Measurements from ENCODE around the gene PDE3B.
"Not testable (repeated sequence)": the region's sequence is repeated elsewhere in the genome, so short reads cannot be mapped to it uniquely, and the experiment has no call there.

PDE3B gene

DNA sequence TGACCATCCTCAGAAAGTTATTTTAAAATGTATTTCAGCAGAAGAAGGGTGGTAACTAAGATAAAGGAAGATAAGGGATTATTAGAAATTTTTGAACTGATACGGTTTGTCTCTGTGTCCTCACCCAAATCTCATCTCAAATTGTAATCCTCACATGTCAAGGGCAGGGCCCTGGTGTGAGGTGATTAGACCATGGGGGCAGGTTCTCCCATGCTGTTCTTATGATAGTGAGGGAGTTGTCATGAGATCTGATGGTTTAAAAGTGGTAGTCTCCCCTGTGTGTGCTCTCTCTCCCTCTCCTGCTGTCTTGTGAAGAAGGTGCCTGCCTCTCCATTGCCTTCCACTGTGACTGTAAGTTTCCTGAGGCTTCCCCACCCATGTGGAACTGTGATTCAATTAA lies 212.3 kb downstream of the PDE3B start:
- DNase-seq (ENCODE audit: low read depth, low spot score), result no peak
- no peak overlapping the region for H3K4me3 ChIP-seq (ENCODE audit: low read length)

DNA sequence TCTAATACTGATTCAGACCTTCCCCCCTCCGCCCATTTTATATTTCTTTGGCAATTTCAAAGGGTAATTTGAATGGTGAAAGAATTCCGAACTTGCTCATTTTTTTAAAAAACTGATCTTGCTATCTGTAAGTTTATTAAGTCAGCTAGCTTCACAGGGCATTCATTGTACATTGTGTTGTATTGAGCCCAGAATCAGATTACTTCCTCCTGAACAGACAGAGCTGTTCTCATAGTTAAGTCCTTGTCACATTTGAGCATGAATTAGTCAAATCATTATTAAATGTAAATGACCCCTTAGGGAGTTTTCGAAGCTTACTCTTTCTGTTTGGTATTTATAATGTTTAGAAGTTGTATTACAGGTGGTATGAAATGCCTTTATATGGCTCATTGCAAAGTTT lies 214.0 kb downstream of the PDE3B start:
- no peak for DNase-seq (ENCODE audit: low read depth, low spot score)
- no peak overlapping the region for H3K4me3 ChIP-seq (ENCODE audit: low read length)

DNA sequence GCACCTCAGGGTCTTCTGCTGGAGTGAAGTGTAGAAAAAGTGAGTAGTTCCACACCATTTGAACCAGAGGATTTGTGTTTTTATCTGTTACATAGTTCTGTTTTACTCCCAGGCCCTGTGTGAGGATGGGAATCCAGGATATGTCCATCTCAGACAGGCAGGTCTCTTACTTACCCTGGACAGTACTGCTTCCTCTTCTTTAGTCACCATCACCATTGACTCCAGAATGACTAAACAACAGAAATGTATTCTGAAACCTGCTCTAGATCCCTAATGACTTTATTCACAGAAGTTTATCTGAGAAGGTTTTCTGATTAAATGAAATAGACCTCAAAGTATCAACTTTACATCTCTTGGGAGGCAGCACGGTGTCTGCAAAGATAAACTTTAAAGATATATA lies 214.8 kb downstream of the PDE3B start:
- no peak overlapping the region for H3K4me3 ChIP-seq (ENCODE audit: low read length)
- DNase-seq (ENCODE audit: low read depth, low spot score), result no peak

DNA sequence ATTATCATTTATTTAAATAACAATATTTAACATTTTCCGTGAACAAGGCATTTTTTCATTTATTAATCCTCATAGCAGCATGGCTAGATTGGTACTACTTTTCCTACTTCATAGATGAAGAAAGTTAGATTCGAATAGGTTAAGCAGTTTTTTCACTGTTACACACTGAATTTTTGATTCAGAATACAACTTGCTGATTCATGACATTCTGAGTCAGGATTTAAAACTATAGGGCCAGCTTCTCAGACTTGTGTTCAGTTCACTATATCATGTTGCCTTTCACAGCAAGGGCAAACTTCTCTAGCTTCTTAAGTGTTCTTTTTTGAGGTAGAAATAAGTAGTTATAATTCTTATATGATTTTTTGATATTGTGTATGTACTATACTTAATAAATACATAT lies 216.9 kb downstream of the PDE3B start:
- no peak for DNase-seq (ENCODE audit: low read depth, low spot score)
- no peak overlapping the region for H3K4me3 ChIP-seq (ENCODE audit: low read length)

DNA sequence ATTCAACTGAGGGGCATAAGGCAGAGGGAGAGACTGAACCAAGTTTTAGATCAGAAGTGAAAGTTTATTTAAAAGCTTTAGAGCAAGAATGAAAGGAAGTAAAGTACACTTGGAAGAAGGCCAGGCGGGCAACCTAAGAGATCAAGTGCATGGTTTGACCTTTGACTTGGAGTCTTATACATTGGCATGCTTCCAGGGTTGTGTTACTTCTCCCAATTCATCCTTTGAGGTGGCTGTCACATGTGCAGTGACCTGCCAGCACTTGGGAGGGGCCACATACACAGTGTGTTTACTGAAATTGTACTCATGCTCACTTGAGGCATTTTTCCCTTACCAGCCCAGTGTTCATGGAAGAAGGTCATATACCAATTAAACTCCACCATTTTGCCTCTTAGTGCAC lies 218.1 kb downstream of the PDE3B start:
- peak; percentile 6 for DNase-seq (ENCODE audit: low read depth, low spot score)
- no peak overlapping the region for H3K4me3 ChIP-seq (ENCODE audit: low read length)

DNA sequence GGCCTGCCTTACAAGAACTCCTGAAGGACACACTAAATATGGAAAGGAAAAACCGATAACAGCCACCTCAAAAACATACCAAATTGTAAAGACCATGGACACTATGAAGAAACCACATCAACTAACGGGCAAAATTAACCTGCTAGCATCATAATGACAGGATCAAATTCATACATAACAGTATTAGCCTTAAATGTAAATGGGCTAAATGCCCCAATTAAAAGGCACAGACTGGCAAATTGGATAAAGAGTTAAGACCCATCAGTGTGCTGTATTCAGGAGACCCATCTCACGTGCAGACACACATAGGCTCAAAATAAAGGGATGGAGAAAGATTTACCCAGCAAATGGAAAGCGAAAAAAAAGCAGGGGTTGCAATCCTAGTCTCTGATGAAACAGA lies 220.2 kb downstream of the PDE3B start:
- DNase-seq (ENCODE audit: low read depth, low spot score); H3K4me3 ChIP-seq (ENCODE audit: low read length): not testable (repeated sequence)

DNA sequence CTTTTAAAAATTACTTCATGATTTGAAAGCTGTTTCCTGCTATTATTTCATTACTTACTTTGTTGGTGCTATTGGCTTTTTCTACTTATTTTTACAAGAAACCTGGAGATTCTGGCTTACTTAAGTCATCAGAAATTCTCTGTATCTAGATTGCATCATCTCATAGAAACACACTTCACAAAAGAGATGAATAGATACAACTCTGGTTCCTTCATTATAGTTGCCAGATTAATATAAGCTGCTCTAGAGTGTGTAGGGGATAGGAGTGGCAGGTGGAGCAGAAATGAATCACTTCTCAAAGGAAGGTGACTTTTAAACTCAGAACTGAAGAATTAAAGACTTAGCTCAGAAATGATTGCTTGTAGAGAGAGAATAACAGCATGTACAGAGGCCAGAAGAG lies 228.4 kb downstream of the PDE3B start:
- DNase-seq (ENCODE audit: low read depth, low spot score), result no peak
- no peak overlapping the region for H3K4me3 ChIP-seq (ENCODE audit: low read length)

DNA sequence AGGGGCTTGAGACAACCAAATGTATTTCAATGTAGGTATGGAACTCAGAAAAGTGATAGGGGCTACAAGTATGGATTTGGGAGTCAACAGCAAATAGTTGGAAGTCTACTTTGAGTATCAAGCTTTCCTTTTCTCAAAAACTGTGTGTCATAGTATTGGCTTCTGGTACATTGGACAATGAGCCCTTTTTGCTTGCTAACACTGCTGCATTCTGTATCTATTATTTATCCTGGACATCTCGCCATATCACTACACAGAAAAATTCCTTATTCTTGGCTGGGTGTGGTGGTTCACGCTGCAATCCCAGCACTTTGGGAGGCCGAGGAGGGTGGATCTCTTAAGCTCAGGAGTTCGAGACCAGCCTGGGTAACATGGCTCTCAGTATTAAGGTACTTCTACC lies 230.0 kb downstream of the PDE3B start:
- no peak for DNase-seq (ENCODE audit: low read depth, low spot score)
- H3K4me3 ChIP-seq (ENCODE audit: low read length), result no peak overlapping the region

DNA sequence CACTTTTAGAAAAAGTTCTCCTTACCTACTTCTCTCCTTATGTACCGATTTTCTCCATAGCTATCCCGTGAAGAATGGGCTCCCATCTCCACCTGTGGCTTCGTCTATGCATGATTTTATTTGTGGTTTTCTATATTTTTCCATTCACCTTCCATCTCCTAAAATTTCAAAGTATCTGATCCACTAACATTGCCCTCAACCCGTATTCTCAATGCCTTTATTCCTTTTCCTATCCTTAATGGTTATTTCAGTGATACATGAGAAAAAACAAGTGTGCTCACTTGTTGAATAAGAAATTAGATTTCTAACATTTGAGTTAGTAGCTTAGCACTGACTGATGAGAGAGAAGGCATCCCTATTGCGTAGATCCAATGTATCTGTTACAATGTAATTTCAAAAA lies 231.6 kb downstream of the PDE3B start:
- DNase-seq (ENCODE audit: low read depth, low spot score), result no peak
- no peak overlapping the region for H3K4me3 ChIP-seq (ENCODE audit: low read length)

DNA sequence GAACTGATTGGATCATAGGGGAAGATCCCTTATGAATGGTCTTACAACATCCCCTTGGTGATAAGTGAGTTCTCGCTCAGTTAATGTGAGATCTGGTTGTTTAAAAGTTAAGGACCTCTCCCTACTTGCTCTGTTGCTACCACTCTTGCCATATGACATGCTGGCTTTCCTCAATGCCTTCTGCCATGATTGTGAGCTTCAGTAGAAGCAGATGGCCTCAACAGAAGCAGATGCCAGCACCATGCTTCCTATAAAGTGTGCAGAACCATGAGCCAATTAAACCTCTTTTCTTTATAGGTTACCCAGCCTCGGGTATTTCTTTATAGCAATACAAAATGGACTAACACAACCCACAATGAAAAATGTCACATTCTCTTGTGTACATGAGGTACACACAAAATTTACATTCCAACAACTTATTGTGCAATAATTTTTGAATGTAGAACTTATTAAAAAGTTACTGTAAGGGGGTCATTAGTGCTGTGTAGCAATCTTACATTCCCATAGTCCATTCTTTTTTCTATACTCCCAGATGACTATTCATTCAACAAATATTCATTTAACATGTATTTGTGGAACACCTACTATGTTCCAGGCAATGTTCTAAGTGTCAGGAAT lies 238.1 kb downstream of the PDE3B start:
- no peak for DNase-seq (ENCODE audit: low read depth, low spot score)
- no peak overlapping the region for H3K4me3 ChIP-seq (ENCODE audit: low read length)

DNA sequence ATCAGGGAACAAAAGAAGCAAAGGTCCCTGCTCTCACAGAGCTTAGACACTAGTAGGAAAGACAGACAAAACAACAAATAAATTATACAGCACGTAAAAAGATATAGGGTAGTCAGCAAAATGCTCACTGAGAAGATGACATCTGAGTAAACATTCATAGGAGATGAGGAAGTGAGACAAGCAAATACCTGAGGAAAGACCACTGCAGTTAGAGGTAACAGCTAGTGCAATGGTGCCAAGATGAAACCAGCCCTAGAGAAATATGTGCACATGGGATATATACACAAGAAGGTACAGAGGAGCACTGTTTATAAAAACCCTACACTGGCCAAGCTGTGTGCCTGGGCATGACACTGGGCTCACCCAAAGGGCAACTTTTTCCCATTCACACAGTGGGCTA lies 238.6 kb downstream of the PDE3B start:
- H3K4me3 ChIP-seq (ENCODE audit: low read length), result no peak overlapping the region
- DNase-seq (ENCODE audit: low read depth, low spot score), result no peak

DNA sequence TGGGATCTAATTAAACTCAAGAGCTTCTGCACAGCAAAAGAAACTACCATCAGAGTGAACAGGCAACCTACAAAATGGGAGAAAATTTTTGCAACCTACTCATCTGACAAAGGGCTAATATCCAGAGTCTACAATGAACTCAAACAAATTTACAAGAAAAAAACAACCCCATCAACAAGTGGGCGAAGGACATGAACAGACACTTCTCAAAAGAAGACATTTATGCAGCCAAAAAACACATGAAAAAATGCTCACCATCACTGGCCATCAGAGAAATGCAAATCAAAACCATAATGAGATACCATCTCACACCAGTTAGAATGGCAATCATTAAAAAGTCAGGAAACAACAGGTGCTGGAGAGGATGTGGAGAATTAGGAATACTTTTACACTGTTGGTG lies 240.1 kb downstream of the PDE3B start:
- DNase-seq (ENCODE audit: low read depth, low spot score); H3K4me3 ChIP-seq (ENCODE audit: low read length): not testable (repeated sequence)

DNA sequence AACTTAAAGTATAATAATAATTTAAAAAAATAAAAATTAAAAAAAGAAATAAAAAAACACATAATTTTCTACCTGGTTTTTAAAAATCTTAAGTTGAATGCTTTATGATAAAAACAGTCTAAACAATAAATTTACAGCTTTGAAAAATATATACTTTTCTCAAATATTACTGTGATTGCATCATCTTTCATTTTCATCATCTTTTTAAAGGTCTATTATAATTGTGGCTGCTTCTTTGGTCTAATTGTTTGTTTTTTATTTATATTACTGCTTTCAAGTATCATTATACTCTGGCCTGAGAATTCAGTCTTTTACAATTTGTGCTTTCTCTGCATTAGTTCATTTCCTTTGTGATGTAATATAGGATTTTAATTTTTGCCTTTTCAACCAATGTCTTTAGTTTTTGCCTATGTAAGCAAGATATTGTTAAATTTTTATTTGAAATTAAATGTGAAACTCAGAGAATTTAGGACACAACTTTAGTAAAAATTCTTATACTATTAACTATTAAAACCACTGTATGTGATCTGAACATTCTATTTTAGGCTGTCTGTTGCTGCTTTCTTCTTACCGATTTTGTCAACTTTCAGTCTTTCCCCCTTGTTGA lies 241.2 kb downstream of the PDE3B start:
- DNase-seq (ENCODE audit: low read depth, low spot score), result no peak
- no peak overlapping the region for H3K4me3 ChIP-seq (ENCODE audit: low read length)

DNA sequence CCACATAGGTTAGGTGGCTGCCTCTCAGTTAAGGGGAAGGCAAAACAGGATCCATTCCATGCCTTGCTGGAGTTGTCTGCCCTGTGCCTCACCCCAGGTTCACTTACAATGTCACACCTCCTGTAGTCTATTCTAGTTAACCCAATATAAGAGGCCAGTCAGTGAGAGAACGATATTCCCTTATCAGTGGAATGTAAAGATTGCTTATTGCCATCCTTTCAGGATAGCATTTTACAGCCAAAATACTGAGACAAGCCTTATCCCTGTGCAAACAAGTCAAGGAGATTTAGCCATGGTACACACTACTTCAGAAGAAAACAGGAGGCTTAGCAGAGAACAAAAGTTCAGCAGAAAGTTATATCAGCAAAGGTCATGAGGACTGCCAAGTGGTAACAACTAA lies 242.9 kb downstream of the PDE3B start:
- no peak for DNase-seq (ENCODE audit: low read depth, low spot score)

DNA sequence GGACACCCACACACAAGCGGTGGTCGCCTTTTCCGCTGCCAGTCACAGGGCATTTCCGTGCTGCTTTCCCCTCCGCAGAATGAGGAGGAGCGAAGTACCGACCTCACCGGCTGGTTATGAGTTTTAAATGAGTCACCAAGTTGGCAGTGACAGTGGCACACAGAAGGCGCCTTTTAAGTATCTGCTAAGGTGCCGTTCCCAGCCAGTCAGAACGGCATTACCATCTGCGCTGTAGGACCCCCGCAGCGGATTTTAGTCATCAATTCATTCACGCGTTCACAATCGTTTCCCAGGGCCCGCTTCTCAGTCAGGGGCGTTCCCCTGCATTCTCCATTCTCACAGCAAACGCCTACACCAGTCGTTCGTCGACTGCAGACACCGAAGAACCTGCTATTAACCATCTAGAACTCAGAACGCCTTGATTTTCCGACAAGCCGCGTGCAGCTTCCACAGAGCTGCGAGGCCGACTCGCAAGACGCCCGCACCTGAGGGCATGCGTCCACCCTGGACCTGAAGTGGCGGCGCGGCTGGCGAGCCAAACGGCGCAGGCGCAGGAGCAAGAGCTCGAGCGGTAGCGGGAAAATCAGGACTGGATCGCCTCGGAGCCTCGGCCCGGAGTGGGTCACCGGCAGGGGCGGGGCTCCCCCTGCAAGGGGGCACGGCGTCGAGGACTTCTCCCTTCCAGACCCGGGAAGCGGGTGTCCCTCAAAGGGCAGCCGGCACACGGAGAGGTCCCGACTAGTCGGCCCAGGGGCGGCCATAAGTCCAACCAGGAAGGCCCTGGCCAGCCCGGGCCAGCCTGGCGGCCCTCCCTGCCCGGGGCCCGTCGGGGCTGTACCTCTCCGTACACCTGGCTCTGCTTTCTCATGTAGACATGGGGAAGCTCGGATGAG lies 247.8 kb downstream of the PDE3B start:
- DNase-seq (ENCODE audit: low read depth, low spot score), result peak; percentile 85
- peak overlapping the region; percentile 78 for H3K4me3 ChIP-seq (ENCODE audit: low read length)

More for the DNA sequence above, 242.9 kb downstream of the PDE3B start:
- no peak overlapping the region for H3K4me3 ChIP-seq (ENCODE audit: low read length)

DNA sequence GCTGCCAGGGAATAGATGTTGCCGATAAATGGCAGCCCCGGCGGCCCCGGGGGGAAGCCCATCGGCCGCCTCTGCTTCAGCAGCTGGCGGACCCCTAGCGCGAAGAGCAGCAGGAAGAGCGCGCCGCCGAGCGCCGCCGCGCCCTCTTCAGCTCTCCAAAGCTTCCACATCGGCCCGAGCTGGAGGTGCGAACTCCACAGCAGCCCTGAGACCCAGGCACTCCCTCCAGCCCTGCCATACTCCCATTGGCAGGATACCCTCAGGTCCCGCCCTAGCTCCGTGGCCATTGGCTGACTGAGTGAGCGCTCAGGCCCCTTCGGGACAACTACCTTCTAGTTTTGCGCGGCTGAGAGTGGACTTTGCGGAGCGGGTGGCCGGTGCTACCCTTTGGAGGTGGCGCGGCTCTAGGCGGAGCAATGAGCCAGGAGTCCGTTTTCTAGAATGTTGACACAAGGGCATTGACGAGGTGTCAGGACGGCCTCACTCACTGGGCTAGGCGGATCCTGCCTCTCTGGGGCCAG lies 248.5 kb downstream of the PDE3B start, which contains the start of gene CYP2R1:
TSS of gene CYP2R1 (minus strand) at position 196 of the 521 bp plus-strand sequence. CDS start at position 170, 26 bp downstream.
- DNase-seq (ENCODE audit: low read depth, low spot score), result peak; percentile 96
- peak within 1 kb of the TSS; percentile 78 for H3K4me3 ChIP-seq (ENCODE audit: low read length)

DNA sequence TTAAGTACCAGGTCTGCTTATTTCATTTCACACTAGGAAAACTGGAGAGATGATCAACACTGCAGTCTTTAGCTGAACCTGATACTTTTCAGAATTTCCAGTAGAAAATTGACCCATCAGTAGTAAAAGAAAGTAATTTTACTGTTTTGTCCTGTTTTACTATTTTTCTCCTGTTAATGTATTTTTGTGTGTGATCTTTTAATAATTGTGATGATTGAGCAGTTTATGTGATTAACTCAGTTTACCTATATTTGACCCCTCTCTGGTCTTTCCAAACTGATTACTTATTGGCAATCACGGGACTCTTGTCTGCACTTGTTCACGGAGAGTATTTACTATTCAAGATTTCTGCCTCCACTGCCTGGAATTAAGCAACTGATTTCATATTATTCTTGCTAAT lies 249.0 kb downstream of the PDE3B start:
- H3K4me3 ChIP-seq (ENCODE audit: low read length), result peak overlapping the region; percentile 78
- no peak for DNase-seq (ENCODE audit: low read depth, low spot score)

DNA sequence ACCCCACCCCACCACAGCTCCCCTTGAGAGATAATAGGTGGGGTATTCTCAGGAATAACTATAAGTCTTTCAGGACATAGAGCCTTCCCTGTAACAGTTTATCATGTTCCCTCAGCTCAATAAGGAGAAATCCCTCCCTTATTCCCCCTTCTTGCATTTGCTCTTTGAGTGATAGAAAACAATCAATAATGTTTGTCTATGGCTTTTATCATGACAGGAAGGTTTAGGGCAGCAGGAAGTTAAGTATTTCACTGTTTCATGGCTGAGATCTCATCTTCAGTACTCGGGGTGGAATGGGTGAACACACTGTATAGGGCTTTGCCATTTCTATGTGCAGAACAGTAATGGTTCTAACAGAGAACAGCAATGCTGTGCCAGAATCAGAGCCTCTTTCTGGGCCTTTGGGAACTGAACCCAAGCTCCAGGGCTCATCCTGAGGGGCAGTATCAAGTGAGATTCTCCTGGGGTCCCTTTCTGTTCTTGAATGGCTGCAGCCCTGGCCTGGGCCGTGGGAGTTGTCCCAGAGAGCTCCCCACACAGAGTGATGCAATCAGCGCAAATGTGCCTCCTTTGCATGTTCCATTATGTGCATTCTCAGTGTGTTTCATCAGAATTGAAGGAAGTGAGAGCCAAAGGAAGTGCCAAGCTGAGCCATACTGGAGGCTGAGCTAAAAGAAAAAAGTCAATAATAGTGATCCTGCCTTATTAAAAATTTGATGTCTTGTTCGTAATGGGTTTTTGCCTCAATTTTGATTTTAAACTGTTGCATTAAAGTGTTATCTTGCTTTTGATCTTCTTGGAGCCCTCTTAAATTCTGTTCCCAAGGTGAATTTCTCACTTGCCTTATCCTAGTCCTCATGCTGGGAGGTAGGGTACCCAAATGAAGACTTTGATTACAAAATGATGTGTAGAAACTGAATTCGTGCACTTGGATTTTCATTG lies 251.3 kb downstream of the PDE3B start:
- DNase-seq (ENCODE audit: low read depth, low spot score), result no peak
- no peak overlapping the region for H3K4me3 ChIP-seq (ENCODE audit: low read length)

DNA sequence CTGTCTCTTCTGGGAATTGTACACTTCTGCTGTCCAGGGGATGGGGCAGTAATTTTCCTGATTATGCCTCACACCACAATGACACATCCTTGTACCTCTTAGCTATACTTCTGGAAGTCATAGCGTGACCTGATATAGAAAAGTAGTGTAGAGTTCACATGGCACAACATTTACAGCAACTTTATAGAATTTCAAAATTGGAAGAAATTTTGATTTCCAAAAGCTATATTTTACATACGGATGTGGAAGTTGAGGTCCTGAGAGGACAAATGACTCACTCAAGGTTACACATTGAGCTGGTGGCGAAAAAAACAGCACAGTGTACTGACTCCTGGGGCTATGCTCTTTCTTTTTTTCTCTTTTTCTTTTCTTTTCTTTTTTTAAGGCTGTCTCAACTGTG lies 254.8 kb downstream of the PDE3B start:
- H3K4me3 ChIP-seq (ENCODE audit: low read length), result no peak overlapping the region
- no peak for DNase-seq (ENCODE audit: low read depth, low spot score)

Measured in Jurkat, Clone E6-1 (cell line).